T-cell (primary cell): Measurements from ENCODE around the gene CD200. TPM values are rescaled to one million over a fixed set of nuclear protein-coding genes. Genes with fewer than 3 reads are reported as not detected.

Experiments
- ATAC-seq, 4 experiments: fragments of 200-7000 bp in 3 of 4; fragments of 150-1000 bp in 1 of 4; cut with Tn5 transposase; replicated peaks in 1 of 4; 1 replicate in 3 of 4; 2 replicates in 1 of 4; pipeline ENCODE4 v1.10.0; 2021; ENCODE audit warnings: moderate library complexity in 3 of 4, mild to moderate bottlenecking in 2 of 4, moderate number of reproducible peaks in 1 of 4
- CTCF ChIA-PET, 2 donors: fragments of 300-600 bp; sonication (Branson Sonifier 250); formaldehyde crosslinking; loops; one replicate each; lab custom pipeline; 2022; ENCODE audit warnings: antibody characterized with exemption in 2 of 2; lab: Charles Lee
- POLR2A ChIA-PET, 2 donors: fragments of 300-600 bp; sonication (Branson Sonifier 250); formaldehyde crosslinking; loops; one replicate each; lab custom pipeline; 2022; ENCODE audit warnings: antibody characterized with exemption in 2 of 2; lab: Charles Lee
- DNase-seq, 35 experiments: peaks; one replicate each; pipeline versions ENCODE4 v3.0.0 to v3.0.0-alpha.2; 2013 to 2023
- H3K27ac ChIP-seq: one replicate; pipeline ENCODE4 v1.5.1; 2013; ENCODE audit warnings: low read length
- H3K27me3 ChIP-seq, 2 experiments: replicated peaks in 1 of 2; 1 replicate in 1 of 2; 2 replicates in 1 of 2; pipeline versions ENCODE4 v1.6.1 to v1.7.0; 2013; ENCODE audit warnings: low read length in 1 of 2, mixed read lengths in 1 of 2; ENCODE audit not compliant: control insufficient read depth in 2 of 2, insufficient read depth in 2 of 2; ENCODE audit errors: extremely low read depth in 1 of 2
- H3K36me3 ChIP-seq, 2 donors: 1 replicate in 1 of 2; 2 replicates in 1 of 2; pipeline versions ENCODE4 v1.6.1 to v1.7.0; 2013; ENCODE audit warnings: low read length in 1 of 2; ENCODE audit not compliant: control insufficient read depth in 2 of 2, insufficient read depth in 1 of 2; ENCODE audit errors: extremely low read depth in 1 of 2
- H3K4me1 ChIP-seq, 2 experiments: 1 replicate in 1 of 2; 2 replicates in 1 of 2; pipeline versions ENCODE4 v1.6.1 to v1.7.0; 2013; ENCODE audit warnings: low read length in 2 of 2, mixed read lengths in 1 of 2; ENCODE audit not compliant: insufficient read depth in 2 of 2, control insufficient read depth in 1 of 2; ENCODE audit errors: extremely low read depth in 1 of 2
- H3K4me3 ChIP-seq, 2 donors: 1 replicate in 1 of 2; 2 replicates in 1 of 2; pipeline versions ENCODE4 v1.5.1 to v1.7.0; 2013; ENCODE audit warnings: mild to moderate bottlenecking in 2 of 2, low read length in 1 of 2, moderate library complexity in 1 of 2; ENCODE audit not compliant: control insufficient read depth in 1 of 2; ENCODE audit errors: extremely low read depth in 1 of 2
- H3K9me3 ChIP-seq: 2 replicates; pipeline ENCODE4 v1.7.0; 2013
- H3K27ac Mint-ChIP-seq, 2 donors: one replicate each; pipeline ENCODE4 v1.8.0; 2020 to 2021; ENCODE audit warnings: mild to moderate bottlenecking in 2 of 2, mixed read lengths in 2 of 2
- H3K27me3 Mint-ChIP-seq, 2 donors: one replicate each; pipeline ENCODE4 v1.8.0; 2021 to 2022; ENCODE audit warnings: mixed read lengths in 2 of 2
- H3K36me3 Mint-ChIP-seq: one replicate; pipeline ENCODE4 v1.8.0; 2021; ENCODE audit warnings: mixed read lengths
- H3K4me1 Mint-ChIP-seq, 3 donors: one replicate each; pipeline ENCODE4 v1.8.0; 2020 to 2022; ENCODE audit warnings: mixed read lengths in 3 of 3, mild to moderate bottlenecking in 1 of 3
- H3K4me3 Mint-ChIP-seq, 3 donors: one replicate each; pipeline ENCODE4 v1.8.0; 2020 to 2022; ENCODE audit warnings: mild to moderate bottlenecking in 3 of 3, mixed read lengths in 3 of 3, moderate library complexity in 3 of 3
- H3K9me3 Mint-ChIP-seq, 3 donors: one replicate each; pipeline ENCODE4 v1.8.0; 2020 to 2022; ENCODE audit warnings: mixed read lengths in 3 of 3
- WGBS: methylation state at CpG from one replicate; pipeline ENCODE4 v1.1.5; 2013; ENCODE audit warnings: missing lambda C conversion rate; ENCODE audit not compliant: insufficient coverage; 5-methylcytosine and 5-hydroxymethylcytosine counted together
- total RNA-seq, 35 experiments: library from RNA in 6 of 35; stranded (reverse) in 6 of 35; fragments of 120-200 nt in 1 of 35; gene quantifications; one replicate each; pipeline versions ENCODE4 v1.2.1 to v1.2.4 and lab custom pipeline; 2013 to 2026

CD200 gene
- total RNA-seq, 5 donors from 2014 or later (not counting 1 experiment from before 2014, with no cell fraction given), result 1.3 to 4.6 (median 2.2) TPM

GRCh38 chr3:112371569-112371968 is 38.6 kb downstream of the CD200 start:
- Mint-ChIP-seq H3K27ac (no peak overlapping the region), H3K4me1 (peaks cover 10 to 11% (median 11%) of the 10 kb centered on the region in 3 donors), H3K27me3 (no peaks in the 10 kb centered on the region), H3K4me3 (no peak overlapping the region), H3K9me3 (no peaks in the 10 kb centered on the region), H3K36me3 (no peaks in the 10 kb centered on the region)
- ChIA-PET POLR2A (no interaction called here), CTCF (interaction anchor here in 1 of 2 donors (0.6 kb wide), 1 partner anchor 172 kb away, joined by 3 read pairs; no protein-coding TSS in a partner anchor)
- Histone ChIP-seq H3K9me3 (no peaks in the 10 kb centered on the region), H3K27ac (no peak overlapping the region), H3K4me1 (no peaks in the 10 kb centered on the region), H3K27me3 (peaks cover 0 to 3% of the 10 kb centered on the region in 2 experiments), H3K4me3 (no peak overlapping the region), H3K36me3 (no peaks in the 10 kb centered on the region)
- DNase-seq, result no peak
- 59% methylated on average over 2 of the region's 3 CpGs for WGBS
- no peak for ATAC-seq

GRCh38 chr3:112372396-112372795 is 39.4 kb downstream of the CD200 start:
- ATAC-seq, result no peak
- no peak overlapping the region for H3K4me3 ChIP-seq
- peaks cover 0 to 2% of the 10 kb centered on the region in 2 experiments for H3K4me1 ChIP-seq
- peaks cover 0 to 3% of the 10 kb centered on the region in 2 experiments for H3K27me3 ChIP-seq
- Mint-ChIP-seq H3K9me3 (no peaks in the 10 kb centered on the region), H3K4me1 (peaks cover 9 to 18% (median 14%) of the 10 kb centered on the region in 3 donors), H3K27ac (no peak overlapping the region), H3K36me3 (no peaks in the 10 kb centered on the region), H3K4me3 (no peak overlapping the region), H3K27me3 (no peaks in the 10 kb centered on the region)
- H3K9me3 ChIP-seq, result no peaks in the 10 kb centered on the region
- CTCF ChIA-PET, result interaction anchor here in 1 of 2 donors (0.6 to 0.7 kb wide), 2 partner anchors 27 to 83 kb away, joined by 4 read pairs; no protein-coding TSS in a partner anchor
- POLR2A ChIA-PET, result interaction anchor here (0.6 to 0.7 kb wide), 3 partner anchors 12 to 1374 kb away, joined by 4 to 8 read pairs (median 5); partner anchors contain the start of gene ATP6V1A (in 1 of the 2)
- H3K36me3 ChIP-seq, result no peaks in the 10 kb centered on the region
- WGBS, result no CpG with 5 or more reads among the region's 1 CpG
- H3K27ac ChIP-seq, result no peak overlapping the region
- no peak for DNase-seq

GRCh38 chr3:112373476-112373875 is 40.5 kb downstream of the CD200 start:
- Histone ChIP-seq H3K4me3 (no peak overlapping the region), H3K27ac (no peak overlapping the region), H3K27me3 (peaks cover 0 to 3% of the 10 kb centered on the region in 2 experiments), H3K9me3 (no peaks in the 10 kb centered on the region), H3K4me1 (peaks cover 0 to 2% of the 10 kb centered on the region in 2 experiments), H3K36me3 (no peaks in the 10 kb centered on the region)
- H3K4me1 Mint-ChIP-seq, result peaks cover 9 to 24% (median 14%) of the 10 kb centered on the region in 3 donors
- no peaks in the 10 kb centered on the region for H3K36me3 Mint-ChIP-seq
- no peak overlapping the region for H3K27ac Mint-ChIP-seq
- WGBS, result no CpG with 5 or more reads among the region's 4 CpGs
- H3K27me3 Mint-ChIP-seq, result no peaks in the 10 kb centered on the region
- H3K4me3 Mint-ChIP-seq, result peak overlapping the region in 1 of 3 donors; percentile 38
- POLR2A ChIA-PET, result no interaction called here
- H3K9me3 Mint-ChIP-seq, result no peaks in the 10 kb centered on the region
- ATAC-seq (no peak), DNase-seq (no peak)
- CTCF ChIA-PET, result no interaction called here

- WGBS, result no CpG with 5 or more reads among the region's 2 CpGs
- no peak overlapping the region for H3K27ac ChIP-seq
- CTCF ChIA-PET, result no interaction called here
- Mint-ChIP-seq H3K9me3 (no peaks in the 10 kb centered on the region), H3K27me3 (no peaks in the 10 kb centered on the region), H3K4me1 (peaks cover 9 to 24% (median 14%) of the 10 kb centered on the region in 3 donors), H3K36me3 (no peaks in the 10 kb centered on the region), H3K4me3 (no peak overlapping the region), H3K27ac (no peak overlapping the region)
- DNase-seq (no peak), ATAC-seq (no peak)
- H3K27me3 ChIP-seq, result peaks cover 0 to 3% of the 10 kb centered on the region in 2 experiments
- POLR2A ChIA-PET, result no interaction called here
- H3K9me3 ChIP-seq, result no peaks in the 10 kb centered on the region
- H3K36me3 ChIP-seq, result no peaks in the 10 kb centered on the region
- H3K4me1 ChIP-seq, result peaks cover 0 to 2% of the 10 kb centered on the region in 2 experiments
- H3K4me3 ChIP-seq, result no peak overlapping the region
These were observed 41.0 kb downstream of the CD200 start for GRCh38 chr3:112373924-112374323.

GRCh38 chr3:112374333-112374734 is 41.4 kb downstream of the CD200 start:
- CTCF ChIA-PET, result no interaction called here
- no peak for ATAC-seq

GRCh38 chr3:112375117-112375516 is 42.2 kb downstream of the CD200 start:
- no peak overlapping the region for H3K27ac ChIP-seq
- Mint-ChIP-seq H3K27me3 (no peaks in the 10 kb centered on the region), H3K27ac (no peak overlapping the region), H3K9me3 (no peaks in the 10 kb centered on the region), H3K4me3 (no peak overlapping the region), H3K4me1 (peaks cover 9 to 24% (median 14%) of the 10 kb centered on the region in 3 donors), H3K36me3 (no peaks in the 10 kb centered on the region)
- no peaks in the 10 kb centered on the region for H3K9me3 ChIP-seq
- ChIA-PET POLR2A (no interaction called here), CTCF (no interaction called here)
- peaks cover 0 to 3% of the 10 kb centered on the region in 2 experiments for H3K27me3 ChIP-seq
- peaks cover 0 to 2% of the 10 kb centered on the region in 2 experiments for H3K4me1 ChIP-seq
- H3K36me3 ChIP-seq, result no peaks in the 10 kb centered on the region
- no peak for DNase-seq
- no CpG with 5 or more reads among the region's 1 CpG for WGBS
- no peak overlapping the region for H3K4me3 ChIP-seq
- no peak for ATAC-seq

More at GRCh38 chr3:112374333-112374734, 41.4 kb downstream of the CD200 start:
- peaks cover 0 to 3% of the 10 kb centered on the region in 2 experiments for H3K27me3 ChIP-seq
- Mint-ChIP-seq H3K4me3 (no peak overlapping the region), H3K9me3 (no peaks in the 10 kb centered on the region), H3K4me1 (peaks cover 9 to 24% (median 14%) of the 10 kb centered on the region in 3 donors), H3K27me3 (no peaks in the 10 kb centered on the region), H3K27ac (no peak overlapping the region), H3K36me3 (no peaks in the 10 kb centered on the region)
- WGBS, result 100% methylated on average over 1 of the region's 5 CpGs
- no peak overlapping the region for H3K27ac ChIP-seq
- H3K9me3 ChIP-seq, result no peaks in the 10 kb centered on the region
- POLR2A ChIA-PET, result no interaction called here
- DNase-seq, result no peak
- peaks cover 0 to 2% of the 10 kb centered on the region in 2 experiments for H3K4me1 ChIP-seq
- no peaks in the 10 kb centered on the region for H3K36me3 ChIP-seq
- H3K4me3 ChIP-seq, result no peak overlapping the region
